Inflammatory macrophage treated with lipopolysaccharide for 4 hours (primary cell): ENCODE measurements around the gene MCF2L2.
A peak's percentile ranks its signal among the peaks of the same experiment; 100 is the strongest.

Experiments
- DNase-seq: peaks from one replicate; pipeline ENCODE4 v3.0.0-alpha.2; 2020

MCF2L2 gene

GRCh38 chr3:183369117-183369516 lies 59.3 kb downstream of the MCF2L2 start:
- peak; percentile 87 for DNase-seq

GRCh38 chr3:183360971-183361624 lies 67.3 kb downstream of the MCF2L2 start:
- DNase-seq, result no peak

DNA sequence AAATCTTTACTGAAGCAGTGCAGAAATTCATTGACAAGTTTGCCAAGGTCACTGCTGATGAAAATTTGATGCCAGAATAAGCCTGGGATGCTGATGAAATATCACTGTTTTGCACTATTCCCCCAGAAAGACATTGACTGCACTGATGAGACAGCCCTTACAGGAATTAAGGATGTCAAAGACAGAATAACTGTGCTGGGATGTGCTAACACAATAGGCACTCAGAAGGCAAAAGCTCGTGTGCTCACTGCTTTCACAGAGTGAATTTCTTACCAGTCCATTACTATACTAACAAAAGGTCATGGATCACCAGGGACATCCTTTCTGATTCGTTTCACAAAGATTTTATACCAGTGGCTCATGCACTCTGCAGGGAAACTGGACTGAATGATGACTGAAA lies 69.4 kb downstream of the MCF2L2 start:
- DNase-seq, result no peak

GRCh38 chr3:183357564-183358079 lies 70.8 kb downstream of the MCF2L2 start:
- DNase-seq, result no peak

- DNase-seq, result no peak
Observed at GRCh38 chr3:183356920-183357319, 71.5 kb downstream of the MCF2L2 start.

GRCh38 chr3:183354874-183355273 lies 73.5 kb downstream of the MCF2L2 start:
- DNase-seq, result no peak

DNA sequence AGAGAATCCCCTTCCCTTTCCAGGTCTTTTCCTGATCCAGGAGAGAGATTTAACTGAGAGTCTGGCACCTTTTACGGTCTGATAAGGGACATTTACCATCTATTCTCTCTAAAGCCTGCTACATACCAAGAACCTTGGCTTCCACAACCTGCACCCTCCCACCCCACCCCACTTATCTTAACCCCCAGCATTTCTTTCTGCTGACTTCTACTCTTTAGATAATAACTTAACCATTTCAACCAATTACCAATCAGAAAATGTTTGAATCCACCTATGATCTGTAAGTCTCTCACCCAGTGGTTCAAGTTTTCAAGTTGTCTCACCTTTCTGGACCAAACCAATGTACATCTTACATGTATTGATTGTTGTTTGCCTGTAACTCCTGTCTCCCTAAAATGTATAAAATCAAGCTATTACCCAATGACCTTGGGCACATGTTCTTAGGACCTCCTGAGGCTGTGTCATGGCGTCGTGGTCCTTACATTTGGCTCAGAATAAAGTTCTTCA lies 74.0 kb downstream of the MCF2L2 start:
- no peak for DNase-seq

GRCh38 chr3:183353421-183353820 lies 75.0 kb downstream of the MCF2L2 start:
- DNase-seq, result no peak

- no peak for DNase-seq
Observed at GRCh38 chr3:183350164-183350563, 78.3 kb downstream of the MCF2L2 start.

GRCh38 chr3:183349421-183350157 lies 78.8 kb downstream of the MCF2L2 start:
- DNase-seq, result no peak

- no peak for DNase-seq
Observed at GRCh38 chr3:183342824-183343223, 85.6 kb downstream of the MCF2L2 start.

DNA sequence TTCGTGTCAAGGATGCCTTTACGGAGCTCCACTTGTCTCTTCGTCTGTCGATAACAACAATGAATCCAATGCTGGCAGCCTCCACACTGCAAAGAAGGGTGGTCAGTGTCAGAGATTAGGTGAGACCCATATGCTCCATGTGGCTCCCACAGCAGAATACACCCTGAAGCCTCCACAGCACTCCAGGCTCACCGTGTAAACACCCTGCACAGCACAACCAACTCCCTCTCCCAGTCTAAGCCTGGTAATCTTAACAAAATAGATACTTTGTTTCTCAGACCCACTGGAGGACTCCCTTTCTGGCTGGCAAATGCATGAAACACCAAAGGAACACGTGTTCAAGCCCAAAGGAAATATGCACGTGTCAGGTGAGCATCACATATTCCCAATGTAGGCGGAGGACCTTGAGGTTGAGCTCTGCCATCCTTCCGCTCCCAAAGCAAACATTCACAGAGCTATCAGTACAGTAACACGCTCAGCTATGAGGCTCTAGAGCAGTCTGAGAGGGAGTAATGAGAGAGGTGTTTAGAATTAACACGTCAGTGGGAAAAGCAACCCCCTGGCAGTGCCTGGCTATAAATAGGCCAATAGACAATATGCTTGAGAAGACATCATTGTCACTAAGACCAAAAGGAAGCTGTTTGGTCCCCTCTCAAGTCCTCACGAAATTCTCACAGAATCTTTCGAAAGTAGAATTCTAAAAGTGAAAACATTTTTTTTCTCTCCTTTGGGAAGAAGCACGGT lies 86.7 kb downstream of the MCF2L2 start:
- DNase-seq, result no peak

GRCh38 chr3:183340222-183340621 lies 88.2 kb downstream of the MCF2L2 start:
- no peak for DNase-seq

DNA sequence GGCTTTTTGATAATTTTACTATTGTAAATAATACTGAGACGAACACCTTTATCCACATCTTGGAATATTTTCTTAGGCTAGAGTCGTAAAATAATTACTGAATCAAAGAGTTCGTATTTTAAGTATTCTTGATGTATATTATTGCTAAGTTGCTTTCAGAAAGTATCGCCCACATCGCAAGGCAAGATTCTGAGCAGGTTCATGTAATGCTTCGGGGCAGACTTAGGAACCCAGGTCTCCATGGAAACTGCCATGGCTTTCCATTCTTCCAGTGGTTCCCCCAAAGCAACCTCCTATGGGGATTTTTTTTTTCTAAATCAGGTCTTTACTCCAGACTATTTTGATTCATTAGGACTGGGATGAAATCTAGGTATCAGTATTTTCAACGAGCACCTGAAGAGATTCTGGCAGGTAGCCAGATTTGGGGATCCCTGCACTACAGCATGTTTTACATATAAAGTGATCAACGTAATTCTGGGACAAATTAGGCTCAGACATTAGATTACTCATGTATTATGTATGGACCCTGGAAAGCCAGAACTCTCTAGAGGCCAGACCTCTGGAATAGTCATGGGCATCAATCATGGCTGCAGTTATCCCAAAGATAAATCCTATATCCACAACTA lies 88.8 kb downstream of the MCF2L2 start:
- no peak for DNase-seq

DNA sequence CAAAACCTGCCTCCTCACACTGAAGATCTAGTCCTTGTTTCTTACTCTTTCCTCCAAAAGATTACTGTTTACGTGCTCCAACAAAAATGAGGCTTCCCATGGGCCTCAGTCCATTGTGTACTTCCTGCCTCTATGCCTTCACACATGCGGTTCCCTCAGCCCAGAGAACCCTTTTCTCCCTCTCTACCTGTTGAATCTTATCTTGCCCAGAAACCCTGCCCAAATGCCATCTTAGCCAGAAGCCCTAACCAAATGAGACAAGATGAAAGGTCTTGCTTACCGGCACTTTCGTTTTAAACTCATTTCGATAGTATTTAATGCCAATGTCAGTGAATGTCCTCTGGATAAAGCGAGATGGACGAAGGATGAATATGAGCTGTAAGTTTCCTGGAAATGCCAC lies 89.9 kb downstream of the MCF2L2 start:
- DNase-seq, result no peak

DNA sequence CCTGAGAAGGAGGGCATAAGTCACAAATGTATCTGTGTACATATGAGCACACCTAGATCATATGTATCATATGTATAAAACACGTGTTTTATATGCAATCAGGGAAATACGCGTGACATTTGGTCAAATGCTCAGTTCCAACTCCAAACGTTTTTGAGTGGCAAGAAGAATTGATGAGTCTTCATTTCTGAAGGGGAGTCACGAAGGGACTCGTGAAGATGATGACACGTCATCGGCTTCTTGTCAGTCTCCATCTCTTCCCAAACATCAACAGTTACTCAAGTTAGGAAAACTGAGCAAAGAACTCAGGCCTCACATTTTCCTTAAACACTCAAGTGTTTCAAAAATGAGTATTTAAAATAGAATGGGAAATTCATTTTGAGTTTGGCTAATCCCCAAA lies 95.9 kb downstream of the MCF2L2 start:
- no peak for DNase-seq

DNA sequence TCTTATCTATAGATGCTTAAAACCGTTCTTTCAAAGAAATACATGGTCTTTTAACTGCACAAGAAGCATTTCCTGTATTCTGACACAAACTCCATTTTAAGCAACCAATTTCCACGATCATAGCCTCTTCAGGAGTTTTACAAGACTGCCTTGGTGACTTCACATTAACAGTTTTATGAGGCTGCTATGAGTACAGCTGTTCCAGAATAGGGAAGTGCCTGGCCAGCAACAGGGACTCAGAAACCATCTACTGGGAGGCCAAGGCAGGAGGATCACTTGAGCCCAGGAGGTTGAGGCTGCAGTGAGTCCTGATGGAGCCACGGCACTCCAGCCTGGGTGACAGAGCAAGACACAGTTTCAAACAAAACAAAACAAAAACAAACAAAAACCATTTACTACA lies 96.9 kb downstream of the MCF2L2 start:
- peak; percentile 61 for DNase-seq

DNA sequence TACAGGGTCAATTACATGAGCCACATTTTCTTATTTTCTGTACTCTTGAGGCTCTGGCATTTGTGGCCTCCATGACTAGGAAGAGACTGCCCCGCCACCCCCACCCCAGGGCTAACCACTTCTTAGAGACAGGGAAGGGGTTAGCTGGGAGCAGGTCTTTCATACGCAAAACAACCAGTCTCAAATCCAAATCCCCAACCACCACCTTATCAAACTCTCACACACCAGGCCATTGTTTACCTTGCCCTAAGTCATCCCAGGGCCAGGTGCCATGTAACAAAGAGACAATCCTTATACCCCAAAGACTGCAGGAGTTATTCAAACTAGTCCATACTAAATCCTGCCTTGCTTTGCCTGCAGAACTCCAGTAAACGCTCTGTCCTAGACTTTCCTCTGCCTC lies 97.5 kb downstream of the MCF2L2 start:
- no peak for DNase-seq

DNA sequence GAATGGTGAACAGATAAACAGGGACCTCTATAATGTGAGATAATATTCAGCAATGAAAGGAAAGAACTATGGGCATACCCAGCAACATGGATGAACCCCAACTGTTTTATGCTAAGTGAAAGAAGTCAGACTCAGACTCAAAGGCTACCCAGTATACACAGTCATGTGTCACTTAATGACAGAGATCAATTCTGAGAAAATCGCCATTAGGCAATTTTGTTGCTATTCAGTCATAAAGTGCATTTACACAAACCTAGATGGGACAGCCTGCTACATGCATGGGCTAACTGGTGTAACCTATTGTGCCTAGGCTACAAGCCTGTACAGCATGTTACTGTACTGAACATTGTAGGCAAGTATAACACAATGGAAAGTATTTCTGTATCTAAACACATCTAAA lies 98.9 kb downstream of the MCF2L2 start:
- DNase-seq, result peak; percentile 28

GRCh38 chr3:183328823-183329222 lies 99.6 kb downstream of the MCF2L2 start:
- DNase-seq, result no peak

- DNase-seq, result no peak
Observed at GRCh38 chr3:183328164-183328563, 100.3 kb downstream of the MCF2L2 start.

DNA sequence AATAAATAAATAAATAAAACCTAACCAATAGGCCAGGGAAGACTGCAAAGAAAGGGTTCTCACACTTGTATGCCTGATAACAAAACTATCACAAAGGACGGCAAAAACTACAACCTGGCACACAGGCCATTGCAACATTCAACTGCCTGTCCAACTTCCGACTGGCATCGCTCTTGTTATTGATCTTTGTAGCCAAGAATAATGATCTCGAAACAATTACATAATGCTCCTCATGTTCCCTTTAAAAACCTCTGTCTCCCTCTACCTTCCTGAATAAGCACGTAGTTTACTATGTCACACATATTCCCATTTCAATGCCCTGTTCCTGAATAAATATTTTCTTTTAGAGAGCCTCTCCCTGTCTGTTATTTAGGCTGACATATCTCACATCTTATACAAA lies 101.1 kb downstream of the MCF2L2 start:
- DNase-seq, result no peak

DNA sequence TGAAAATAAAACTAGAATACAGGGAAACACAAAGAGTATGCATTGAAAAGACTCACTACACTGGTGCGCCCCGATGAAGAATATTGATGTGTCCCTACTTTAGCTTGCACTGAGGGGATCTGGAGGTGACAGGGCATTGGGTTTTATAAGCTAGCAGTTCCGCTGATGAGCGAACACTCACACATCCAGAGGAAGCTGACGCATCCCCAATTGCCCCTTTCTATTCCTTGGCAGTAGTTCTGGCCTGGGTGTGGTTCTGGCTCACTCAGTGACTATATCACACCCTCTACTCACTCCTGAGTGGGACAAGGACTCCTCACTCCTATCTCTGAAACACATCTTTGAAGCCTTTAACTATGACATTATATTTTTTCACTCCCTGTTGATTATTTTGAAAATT lies 104.3 kb downstream of the MCF2L2 start:
- peak; percentile 6 for DNase-seq
